SH-SY5Y (cell line): ENCODE results near the gene FOXP1.
A peak's percentile ranks its signal among the peaks of the same experiment; 100 is the strongest.

Source experiments
- GATA2 ChIP-seq: IDR thresholded peaks from 2 replicates; pipeline ENCODE4 v1.6.1; 2011; ENCODE audit warnings: mild to moderate bottlenecking, low read depth, low read length
- GATA3 ChIP-seq: IDR thresholded peaks from 2 replicates; pipeline ENCODE4 v1.6.1; 2011; ENCODE audit warnings: low read depth, mild to moderate bottlenecking, low read length, moderate library complexity

The FOXP1 gene

DNA sequence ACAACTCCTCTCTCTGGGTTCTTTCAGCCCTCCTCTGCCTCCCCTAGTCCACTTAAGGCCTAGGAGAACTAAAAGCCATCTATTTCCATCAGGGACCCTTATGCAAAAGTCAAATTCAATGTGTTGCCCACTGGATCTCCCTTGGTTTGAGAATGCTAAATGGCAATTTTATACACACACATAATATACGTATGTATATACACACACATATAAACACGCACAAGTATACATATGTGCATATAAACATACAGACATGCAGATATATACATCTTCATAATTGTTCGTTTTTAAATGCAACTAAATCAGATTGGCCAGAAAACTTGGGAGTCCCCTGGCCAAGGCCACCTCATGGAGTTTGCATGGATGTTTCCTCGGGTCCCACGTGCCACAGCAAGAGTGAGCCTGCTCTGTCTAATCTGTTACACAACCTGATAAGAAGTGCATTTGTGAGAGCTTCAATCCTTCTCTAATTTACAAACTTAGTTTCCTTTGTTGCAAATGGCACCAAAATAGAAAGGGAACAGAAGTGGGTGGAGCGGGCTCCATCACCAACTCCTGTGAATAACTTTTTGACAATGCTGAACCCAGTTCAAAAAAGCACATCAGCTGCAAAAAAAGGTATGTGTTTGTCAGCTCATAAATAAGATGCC lies 84.2 kb downstream of the FOXP1 start:
- TF ChIP-seq GATA3 (no peak), GATA2 (no peak)

- TF ChIP-seq GATA2 (no peak), GATA3 (no peak)
Observed at GRCh38 chr3:71498543-71498942, 85.0 kb downstream of the FOXP1 start.

GRCh38 chr3:71497971-71498444 lies 85.5 kb downstream of the FOXP1 start:
- no peak for TF ChIP-seq GATA2
- TF ChIP-seq GATA3: no peak

GRCh38 chr3:71497367-71497897 lies 86.1 kb downstream of the FOXP1 start:
- no peak for TF ChIP-seq GATA3
- TF ChIP-seq GATA2: no peak

GRCh38 chr3:71495708-71496472 lies 87.6 kb downstream of the FOXP1 start:
- TF ChIP-seq GATA3: no peak
- no peak for TF ChIP-seq GATA2

GRCh38 chr3:71494212-71494611 lies 89.3 kb downstream of the FOXP1 start:
- TF ChIP-seq GATA2: no peak
- TF ChIP-seq GATA3: no peak

GRCh38 chr3:71492974-71493771 lies 90.4 kb downstream of the FOXP1 start:
- TF ChIP-seq GATA2: no peak

DNA sequence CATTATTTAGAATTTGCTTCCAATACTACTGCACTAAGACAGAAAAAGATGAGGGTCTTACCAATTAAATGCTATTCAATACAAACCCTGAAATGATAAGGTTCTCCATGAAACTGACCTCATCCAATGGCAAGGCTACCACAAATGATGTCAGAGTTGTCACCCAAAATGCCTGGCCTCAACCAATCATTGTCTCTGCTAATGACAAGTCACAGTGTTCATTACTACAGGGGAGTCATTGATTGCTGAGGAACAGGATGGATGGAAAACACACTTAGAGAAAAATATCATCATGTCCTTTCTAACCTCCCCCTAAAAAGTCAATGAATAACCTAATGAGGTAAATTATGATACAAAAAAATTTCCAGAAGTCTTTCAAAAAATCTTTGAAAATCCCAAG lies 91.0 kb downstream of the FOXP1 start:
- no peak for TF ChIP-seq GATA2
- no peak for TF ChIP-seq GATA3

GRCh38 chr3:71491154-71491752 lies 92.3 kb downstream of the FOXP1 start:
- TF ChIP-seq GATA2 (no peak), GATA3 (no peak)

DNA sequence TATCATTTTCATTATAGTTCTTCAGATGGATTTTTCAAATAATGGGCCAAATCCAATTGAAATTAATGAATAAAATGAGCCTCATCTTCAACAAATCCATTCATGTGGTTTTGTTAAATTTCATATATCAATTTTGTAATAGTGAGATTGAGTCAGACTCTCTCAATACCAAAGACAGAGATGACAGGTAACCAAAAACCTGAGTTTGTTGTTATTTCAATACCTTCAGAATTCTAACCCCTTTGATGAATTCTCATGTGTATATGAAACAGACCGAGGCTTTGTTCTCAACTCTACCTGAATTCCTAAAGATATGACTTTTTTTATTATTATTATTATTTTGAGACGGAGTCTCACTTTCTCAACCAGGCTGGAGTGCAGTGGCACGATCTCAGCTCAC lies 92.8 kb downstream of the FOXP1 start:
- no peak for TF ChIP-seq GATA2
- TF ChIP-seq GATA3: no peak

GRCh38 chr3:71489315-71489761 lies 94.2 kb downstream of the FOXP1 start:
- TF ChIP-seq GATA2: no peak
- no peak for TF ChIP-seq GATA3

GRCh38 chr3:71488882-71489281 lies 94.6 kb downstream of the FOXP1 start:
- TF ChIP-seq GATA3 (no peak), GATA2 (no peak)

DNA sequence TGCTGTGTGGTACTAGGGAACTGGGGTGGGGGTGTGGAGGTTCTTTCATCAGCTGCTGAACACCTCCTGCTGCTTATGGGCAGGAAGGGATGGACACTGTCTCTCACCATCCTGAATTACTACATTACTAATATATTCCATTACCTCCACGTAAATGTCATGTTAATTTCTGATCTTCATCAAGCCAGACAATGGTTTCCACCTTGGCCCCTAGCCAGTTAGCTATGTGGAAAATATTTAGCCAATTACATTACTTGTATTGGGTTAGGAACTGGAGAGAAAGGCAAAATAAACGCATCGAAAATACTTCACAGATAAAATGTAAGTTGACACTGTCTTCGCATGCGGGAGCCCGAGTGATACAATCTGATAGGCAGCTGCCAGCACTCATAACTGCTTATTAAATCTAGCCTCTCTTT lies 95.1 kb downstream of the FOXP1 start:
- 0 out of 2 replicates have a peak, but pooled peaks have one; percentile 18 for TF ChIP-seq GATA3
- TF ChIP-seq GATA2: no peak

DNA sequence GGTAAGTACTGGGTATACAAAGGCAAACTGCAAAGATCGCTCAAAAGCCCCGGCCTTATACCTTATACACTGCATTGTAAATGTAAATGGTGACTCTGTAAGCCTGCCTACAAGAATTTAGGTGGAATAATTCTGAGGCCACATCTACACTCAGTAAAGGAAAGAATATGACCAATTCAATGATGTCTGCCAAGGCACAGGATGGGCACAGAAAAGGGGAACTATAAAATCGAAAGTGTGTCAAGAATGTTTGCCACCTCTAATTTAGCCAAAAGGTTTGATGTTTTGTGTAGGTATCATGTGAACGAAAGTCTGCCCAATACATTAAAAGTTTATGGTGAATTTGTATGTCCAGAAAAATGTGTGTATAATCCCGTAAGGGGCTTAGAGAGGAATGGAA lies 96.1 kb downstream of the FOXP1 start:
- TF ChIP-seq GATA2 (no peak), GATA3 (no peak)

- TF ChIP-seq GATA3 (no peak), GATA2 (no peak)
Observed at GRCh38 chr3:71486831-71487230, 96.7 kb downstream of the FOXP1 start.
